H1 (cell line): ENCODE data around the gene CACNA1C. TPM values are rescaled to one million over a fixed set of nuclear protein-coding genes. Genes with fewer than 3 reads are reported as not detected.

ENCODE experiments used
- CTCF ChIA-PET: fragments of 300-600 bp; sonication (Branson Sonifier 250); formaldehyde crosslinking; loops from one replicate; lab custom pipeline; 2021; ENCODE audit not compliant: partially characterized antibody; lab: Charles Lee
- POLR2A ChIA-PET: fragments of 300-600 bp; sonication (Branson Sonifier 250); formaldehyde crosslinking; loops from one replicate; lab custom pipeline; 2021; ENCODE audit warnings: inconsistent platforms; ENCODE audit not compliant: partially characterized antibody; lab: Charles Lee
- DNase-seq, 2 experiments: peaks; one replicate each; pipeline versions ENCODE4 v3.0.0 to v3.0.0-alpha.2; 2010 to 2022; ENCODE audit warnings: low spot score in 2 of 2, low read depth in 1 of 2, mixed read lengths in 1 of 2
- FAIRE-seq: peaks from 2 replicates; lab custom pipeline; 2011; peaks lifted over from hg19 to GRCh38; lab: Jason Lieb, UNC
- H2AFZ ChIP-seq: 2 replicates; pipeline ENCODE4 v1.8.1; 2012; ENCODE audit warnings: low read length, inconsistent platforms
- H2AK5ac ChIP-seq: 2 replicates; pipeline ENCODE4 v1.6.1; 2013; ENCODE audit warnings: low read depth, low read length
- H2BK120ac ChIP-seq: replicated peaks from 2 replicates; pipeline ENCODE3; 2013; ENCODE audit warnings: low read depth, low read length, inconsistent platforms
- H2BK12ac ChIP-seq: 2 replicates; pipeline ENCODE4 v1.6.1; 2013; ENCODE audit warnings: low read depth, low read length
- H2BK15ac ChIP-seq: 2 replicates; pipeline ENCODE4 v1.6.1; 2013; ENCODE audit warnings: low read length
- H2BK20ac ChIP-seq: 2 replicates; pipeline ENCODE4 v1.6.1; 2013; ENCODE audit warnings: low read length
- H2BK5ac ChIP-seq: 2 replicates; pipeline ENCODE4 v1.6.1; 2013; ENCODE audit warnings: low read depth, low read length
- H3K14ac ChIP-seq: 2 replicates; pipeline ENCODE4 v1.6.1; 2013; ENCODE audit warnings: inconsistent platforms; ENCODE audit not compliant: insufficient read length
- H3K18ac ChIP-seq: 2 replicates; pipeline ENCODE4 v1.6.1; 2013; ENCODE audit warnings: low read length; ENCODE audit errors: extremely low read depth
- H3K23ac ChIP-seq: 2 replicates; pipeline ENCODE4 v1.6.1; 2013; ENCODE audit warnings: inconsistent platforms; ENCODE audit not compliant: insufficient read length
- H3K23me2 ChIP-seq: 2 replicates; pipeline ENCODE4 v1.6.1; 2013; ENCODE audit warnings: low read depth, low read length
- H3K27ac ChIP-seq: 2 replicates; pipeline ENCODE4 v1.6.1; 2011; ENCODE audit warnings: low read depth, low read length, inconsistent platforms
- H3K27me3 ChIP-seq, 4 experiments: replicated peaks in 1 of 4; 1 replicate in 1 of 4; 2 replicates in 3 of 4; pipeline versions ENCODE4 v1.6.1 to v1.8.1; 2011 to 2013; ENCODE audit warnings: low read length in 3 of 4, mild to moderate bottlenecking in 3 of 4, inconsistent platforms in 2 of 4, mixed read lengths in 2 of 4, moderate library complexity in 1 of 4; ENCODE audit not compliant: control insufficient read depth in 3 of 4, insufficient read depth in 3 of 4; ENCODE audit errors: extremely low read depth in 1 of 4
- H3K36me3 ChIP-seq, 4 experiments: 2 replicates each; pipeline versions ENCODE4 v1.6.1 to v1.8.1; 2011 to 2013; ENCODE audit warnings: mild to moderate bottlenecking in 4 of 4, low read length in 3 of 4, moderate library complexity in 2 of 4, control low read depth in 1 of 4, inconsistent platforms in 1 of 4; ENCODE audit not compliant: insufficient read depth in 4 of 4, control insufficient read depth in 2 of 4
- H3K4ac ChIP-seq: replicated peaks from 2 replicates; pipeline ENCODE3; 2013; ENCODE audit warnings: low read length, low read depth, mixed read lengths, inconsistent platforms; ENCODE audit not compliant: insufficient read length
- H3K4me1 ChIP-seq, 4 experiments: replicated peaks in 1 of 4; 1 replicate in 1 of 4; 2 replicates in 3 of 4; pipeline versions ENCODE4 v1.6.1 to v1.8.1; 2011 to 2013; ENCODE audit warnings: low read length in 3 of 4, inconsistent platforms in 2 of 4, mixed read lengths in 1 of 4; ENCODE audit not compliant: insufficient read depth in 4 of 4, control insufficient read depth in 3 of 4
- H3K4me2 ChIP-seq, 2 experiments: 2 replicates each; pipeline versions ENCODE4 v1.6.1 to v1.8.1; 2011 to 2013; ENCODE audit warnings: low read depth in 2 of 2, low read length in 2 of 2, control low read depth in 1 of 2, inconsistent platforms in 1 of 2, mild to moderate bottlenecking in 1 of 2; ENCODE audit not compliant: insufficient read depth in 1 of 2
- H3K4me3 ChIP-seq, 4 experiments: fragments of 200-600, 300-600 bp in 1 of 4; sonication (generic), shearing (Covaris generic), sonication (Bioruptor Twin) in 1 of 4; 2 replicates each; pipeline versions ENCODE4 v1.5.1 to v1.8.1; 2011 to 2016; ENCODE audit warnings: low read length in 4 of 4, low read depth in 3 of 4, control low read depth in 2 of 4, inconsistent platforms in 2 of 4, mild to moderate bottlenecking in 2 of 4, mixed read lengths in 1 of 4, moderate library complexity in 1 of 4; ENCODE audit not compliant: insufficient read depth in 2 of 4; ENCODE audit errors: extremely low read depth in 1 of 4
- H3K56ac ChIP-seq: replicated peaks from 2 replicates; pipeline ENCODE3; 2013; ENCODE audit warnings: low read depth, mild to moderate bottlenecking, mixed read lengths, low read length, inconsistent platforms; ENCODE audit not compliant: insufficient read length
- H3K79me1 ChIP-seq: 2 replicates; pipeline ENCODE4 v1.6.1; 2013; ENCODE audit warnings: low read depth, low read length, control low read depth
- H3K79me2 ChIP-seq, 2 experiments: 2 replicates each; pipeline versions ENCODE4 v1.6.1 to v1.8.1; 2012 to 2013; ENCODE audit warnings: low read length in 2 of 2, mild to moderate bottlenecking in 2 of 2, inconsistent platforms in 1 of 2; ENCODE audit not compliant: insufficient read depth in 2 of 2, control insufficient read depth in 1 of 2
- H3K9ac ChIP-seq, 4 experiments: replicated peaks in 1 of 4; 1 replicate in 1 of 4; 2 replicates in 3 of 4; pipeline versions ENCODE4 v1.6.1 to v1.8.1; 2011 to 2013; ENCODE audit warnings: low read depth in 3 of 4, low read length in 3 of 4, control low read depth in 2 of 4, mild to moderate bottlenecking in 2 of 4, moderate library complexity in 2 of 4, inconsistent platforms in 1 of 4; ENCODE audit errors: extremely low read depth in 1 of 4
- H3K9me3 ChIP-seq, 2 experiments: 2 replicates each; pipeline versions ENCODE4 v1.6.1 to v1.8.1; 2012 to 2013; ENCODE audit warnings: mild to moderate bottlenecking in 2 of 2, moderate library complexity in 2 of 2, control low read depth in 1 of 2, inconsistent platforms in 1 of 2, low read depth in 1 of 2, low read length in 1 of 2, mixed read lengths in 1 of 2; ENCODE audit not compliant: insufficient read depth in 2 of 2
- H4K20me1 ChIP-seq, 2 experiments: replicated peaks in 1 of 2; 2 replicates each; pipeline versions ENCODE3 to v1.8.1; 2011 to 2013; ENCODE audit warnings: inconsistent platforms in 2 of 2, low read length in 2 of 2, mild to moderate bottlenecking in 1 of 2; ENCODE audit not compliant: insufficient read depth in 2 of 2, control insufficient read depth in 1 of 2
- H4K5ac ChIP-seq: 2 replicates; pipeline ENCODE4 v1.6.1; 2013; ENCODE audit warnings: low read length, low read depth, mixed read lengths, inconsistent platforms; ENCODE audit not compliant: insufficient read length
- H4K8ac ChIP-seq: 2 replicates; pipeline ENCODE4 v1.8.0; 2013; ENCODE audit warnings: mild to moderate bottlenecking, moderate library complexity, low read length, inconsistent platforms; ENCODE audit not compliant: insufficient read depth; ENCODE audit errors: extremely low read depth
- H4K91ac ChIP-seq: replicated peaks from 2 replicates; pipeline ENCODE3; 2013; ENCODE audit warnings: low read length, mixed read lengths, inconsistent platforms; ENCODE audit not compliant: insufficient read length
- BACH1 ChIP-seq: IDR thresholded peaks from 2 replicates; pipeline ENCODE4 v1.6.1; 2012; ENCODE audit warnings: low read length, improper control_type of control experiment
- HDAC2 ChIP-seq, 2 experiments: fragments of 300-600 bp in 1 of 2; sonication (generic) in 1 of 2; IDR thresholded peaks; 2 replicates each; pipeline ENCODE4 v1.6.1; 2011 to 2012; ENCODE audit warnings: low read depth in 2 of 2, low read length in 2 of 2, mild to moderate bottlenecking in 2 of 2, moderate library complexity in 2 of 2, borderline replicate concordance in 1 of 2, inconsistent platforms in 1 of 2
- KDM4A ChIP-seq: IDR thresholded peaks from one replicate; pipeline ENCODE4 v1.7.1; 2012; ENCODE audit warnings: low read depth, mild to moderate bottlenecking, moderate library complexity, low read length, inconsistent platforms; ENCODE audit not compliant: severe bottlenecking
- POLR2AphosphoS5 ChIP-seq: IDR thresholded peaks from 2 replicates; pipeline ENCODE4 v1.6.1; 2011; ENCODE audit warnings: low read depth, low read length
- RBBP5 ChIP-seq: IDR thresholded peaks from 2 replicates; pipeline ENCODE4 v1.7.1; 2012; ENCODE audit warnings: low read depth, mild to moderate bottlenecking, inconsistent platforms, low read length, moderate library complexity, borderline replicate concordance
- SAP30 ChIP-seq: fragments of 300-600 bp; sonication (generic); IDR thresholded peaks from 2 replicates; pipeline ENCODE4 v1.7.1; 2012; ENCODE audit warnings: low read length, moderate library complexity, mild to moderate bottlenecking, inconsistent platforms; ENCODE audit not compliant: insufficient read depth, insufficient replicate concordance
- SIRT6 ChIP-seq: IDR thresholded peaks from one replicate; pipeline ENCODE4 v1.7.1; 2012; ENCODE audit warnings: low read length, inconsistent platforms
- SP2 ChIP-seq: IDR thresholded peaks from 2 replicates; pipeline ENCODE4 v1.6.1; 2012; ENCODE audit warnings: mild to moderate bottlenecking, low read length, inconsistent platforms
- TAF7 ChIP-seq: optimal IDR thresholded peaks from 2 replicates; pipeline ENCODE3; 2011; ENCODE audit warnings: low read depth, mild to moderate bottlenecking, inconsistent platforms, low read length, moderate library complexity, borderline replicate concordance
- ZNF274 ChIP-seq: IDR thresholded peaks from 2 replicates; pipeline ENCODE4 v1.7.0; 2012; ENCODE audit warnings: low read length, borderline replicate concordance; ENCODE audit errors: extremely low read depth
- WGBS, 2 experiments: shearing (Covaris generic) in 1 of 2; methylation state at CpG; one replicate each; pipeline versions ENCODE4 v1.1.6 to v1.1.7; 2013 to 2015; ENCODE audit warnings: low lambda C conversion rate in 2 of 2, mixed read lengths in 2 of 2, inconsistent platforms in 1 of 2, low coverage in 1 of 2, missing lambda C conversion rate in 1 of 2; ENCODE audit not compliant: insufficient replicate concordance in 2 of 2, insufficient coverage in 1 of 2, insufficient read length in 1 of 2; ENCODE audit errors: extremely low coverage in 1 of 2, missing lambda C conversion rate in 1 of 2; 5-methylcytosine and 5-hydroxymethylcytosine counted together
- polyA plus RNA-seq, 7 experiments: library from polyadenylated mRNA; depleted of rRNA in 3 of 7; stranded (reverse) in 5 of 7; unstranded in 2 of 7; fragments of >200 nt in 5 of 7; fragments of 200-250 nt in 2 of 7; gene quantifications; 1 replicate in 5 of 7; 2 replicates in 1 of 7; 4 replicates in 1 of 7; pipeline versions ENCODE4 v1.2.1 to v1.2.3, GENCODE V29; 2011 to 2013; ENCODE audit warnings: missing spikeins in 2 of 7, mixed read lengths in 2 of 7
- total RNA-seq: library from RNA; stranded (reverse); fragmentation: NEBNext Ultra II Directional; extraction: Animal tissue kit (Norgen Biotek cat#: 25700); gene quantifications from 2 replicates; pipeline ENCODE4 v1.2.1, GENCODE V29; 2021
- TF ChIP-seq, protein P1 (sequence below): IDR thresholded peaks from 2 replicates; pipeline ENCODE4 v1.6.1; 2011; ENCODE audit warnings: low read length, improper control_type of control experiment

CACNA1C gene
- total and polyA plus RNA-seq, 2 of the 8 experiments (the other 6 are each of a cell fraction or from before 2014, with no cell fraction given) = 1.3 TPM

DNA sequence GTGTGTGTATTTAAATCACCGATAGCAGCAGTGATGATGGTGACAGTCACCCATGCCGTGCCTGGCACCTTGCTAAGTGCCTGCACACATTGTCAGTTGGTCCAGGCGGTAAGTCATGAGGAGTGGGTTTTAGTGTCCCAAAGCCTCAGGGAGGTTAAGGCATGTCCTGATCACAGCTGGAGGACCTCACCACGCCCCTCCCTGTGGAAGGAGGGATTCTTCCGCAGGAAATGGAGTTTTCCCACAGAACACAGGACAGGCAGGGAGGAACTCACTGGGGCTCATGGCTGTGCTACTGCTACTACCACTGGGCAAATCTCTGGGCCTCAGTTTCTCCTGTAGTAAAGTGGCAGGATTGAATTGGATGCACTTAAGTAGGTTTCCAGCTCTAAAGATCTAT lies 142.3 kb downstream of the CACNA1C start:
- Histone ChIP-seq H2BK5ac (no peak overlapping the region), H3K23ac (no peak overlapping the region), H2BK15ac (no peak overlapping the region), H3K79me1 (no peaks in the 10 kb centered on the region), H3K36me3 (no peaks in the 10 kb centered on the region), H2BK120ac (no peak overlapping the region), H4K8ac (no peak overlapping the region), H3K18ac (no peak overlapping the region), H3K27ac (no peak overlapping the region), H3K4ac (peak overlapping the region; percentile 40), H2AFZ (no peak overlapping the region), H3K79me2 (no peaks in the 10 kb centered on the region), H3K23me2 (peaks cover 5% of the 10 kb centered on the region), H2BK20ac (peak overlapping the region; percentile 84; the same call in 1 of the 2 replicates), H3K14ac (no peak overlapping the region), H2AK5ac (peak overlapping the region; percentile 20; the same call in 1 of the 2 replicates), H4K5ac (no peak overlapping the region), H3K4me3 (no peak overlapping the region), H3K9me3 (no peaks in the 10 kb centered on the region), H4K20me1 (no peaks in the 10 kb centered on the region), H4K91ac (peak overlapping the region; percentile 31), H3K4me2 (no peak overlapping the region), H2BK12ac (peak overlapping the region; percentile 21; the same call in 1 of the 2 replicates), H3K4me1 (peaks cover 15 to 48% (median 26%) of the 10 kb centered on the region in 4 experiments), H3K56ac (no peak overlapping the region), H3K27me3 (no peaks in the 10 kb centered on the region), H3K9ac (no peak overlapping the region)
- POLR2A ChIA-PET = no interaction called here
- DNase-seq = no peak
- CTCF ChIA-PET = interaction anchor here (1.2 to 1.3 kb wide), 2 partner anchors 35 to 388 kb away, joined by 3 read pairs; no protein-coding TSS in a partner anchor
- FAIRE-seq = no peak
- 74% methylated on average over 5 of the region's 5 CpGs; no CpG with 5 or more reads in 1 of the 2 experiments for WGBS, 2 experiments
- TF ChIP-seq KDM4A = no peak
- no peak for TF ChIP-seq HDAC2 (IDR thresholded peaks at IDR 0.05; ENCODE audit: borderline replicate concordance in 1 of 2, low read depth in 2 of 2, low read length in 2 of 2)
- TF ChIP-seq BACH1 = no peak
- TF ChIP-seq SP2 = no peak
- TF ChIP-seq SAP30 = no peak
- no peak for TF ChIP-seq SIRT6
- TF ChIP-seq, protein P1, sequence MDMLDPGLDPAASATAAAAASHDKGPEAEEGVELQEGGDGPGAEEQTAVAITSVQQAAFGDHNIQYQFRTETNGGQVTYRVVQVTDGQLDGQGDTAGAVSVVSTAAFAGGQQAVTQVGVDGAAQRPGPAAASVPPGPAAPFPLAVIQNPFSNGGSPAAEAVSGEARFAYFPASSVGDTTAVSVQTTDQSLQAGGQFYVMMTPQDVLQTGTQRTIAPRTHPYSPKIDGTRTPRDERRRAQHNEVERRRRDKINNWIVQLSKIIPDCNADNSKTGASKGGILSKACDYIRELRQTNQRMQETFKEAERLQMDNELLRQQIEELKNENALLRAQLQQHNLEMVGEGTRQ = no peak
- TF ChIP-seq POLR2AphosphoS5 = no peak
- no peak for TF ChIP-seq RBBP5
- TF ChIP-seq TAF7 = no peak
- TF ChIP-seq ZNF274 = no peak
